ENCODE data around the gene BAZ2A. TPM values are rescaled to one million over a fixed set of nuclear protein-coding genes. Genes with fewer than 3 reads are reported as not detected.

Gene BAZ2A
- polyA plus RNA-seq, 2 of the 4 experiments (the other 2 are of a cell fraction) = 41.7 to 59.4 TPM

DNA sequence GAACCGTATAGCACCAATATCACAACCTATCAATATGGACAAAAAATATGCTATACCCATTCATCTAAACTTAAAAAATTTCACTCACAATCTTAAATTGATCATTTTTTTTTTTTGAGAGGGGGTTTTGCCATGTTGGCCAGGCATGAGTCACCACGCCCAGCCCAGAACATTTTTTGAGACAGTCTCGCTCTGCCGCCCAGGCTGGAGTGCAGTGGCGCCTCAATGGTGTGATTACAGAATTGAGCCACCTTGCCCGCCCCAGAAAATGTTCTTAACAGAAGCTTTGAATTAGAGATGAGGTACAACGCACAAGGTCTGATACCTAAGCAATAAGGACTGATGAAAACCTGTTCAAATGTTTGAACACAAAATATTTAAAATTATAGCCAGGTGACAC lies 31.4 kb upstream of the BAZ2A start:
- ATAC-seq = peak in 1 of 2 experiments; percentile 7; a peak in 2 of 6 replicates
- ChIA-PET POLR2A (interaction anchor here (0.5 kb wide), 1 partner anchor 23 kb away, joined by 3 read pairs; no protein-coding TSS in a partner anchor), CTCF (interaction anchor here (0.6 to 2.3 kb wide), 4 partner anchors 12 to 25 kb away, joined by 3 to 8 read pairs (median 4); no protein-coding TSS in a partner anchor)

GRCh38 chr12:56658921-56659320 lies 28.8 kb upstream of the BAZ2A start:
- H3K27ac ChIP-seq = no peak overlapping the region
- no peak for FAIRE-seq
- H3K9me3 ChIP-seq = no peaks in the 10 kb centered on the region
- 94% methylated on average over 1 of the region's 1 CpG for WGBS (ENCODE audit: missing lambda C conversion rate)
- POLR2A ChIA-PET = interaction anchor here (2.2 kb wide), 1 partner anchor 29 kb away, joined by 5 read pairs; the partner anchor contains the start of gene PTGES3
- no peak overlapping the region for H3K4me2 ChIP-seq
- TF ChIP-seq HES2 (IDR thresholded peaks at IDR 0.05) (no peak), ZC3H11A (IDR thresholded peaks at IDR 0.05) (no peak), USF2 (IDR thresholded peaks at IDR 0.05) (no peak), PHF8 (IDR thresholded peaks at IDR 0.05; ENCODE audit: borderline replicate concordance, low read depth) (no peak), KDM1A (IDR thresholded peaks at IDR 0.05; ENCODE audit: low read depth) (no peak), JUN (IDR thresholded peaks at IDR 0.05) (no peak), MAZ (IDR thresholded peaks at IDR 0.05; ENCODE audit: borderline replicate concordance, low read depth, low read length) (no peak), HOXB13 (CRISPR knock-in tag; IDR thresholded peaks at IDR 0.05; ENCODE audit: low read depth) (no peak), BHLHE40 (IDR thresholded peaks at IDR 0.05; ENCODE audit: low read depth, low read length) (no peak), CHD2 (IDR thresholded peaks at IDR 0.05; ENCODE audit: low read length, partially characterized antibody) (no peak), REST (IDR thresholded peaks at IDR 0.05) (no peak), SREBF2 (IDR thresholded peaks at IDR 0.05) (no peak), EHMT2 (IDR thresholded peaks at IDR 0.05; ENCODE audit: low read depth) (no peak), CHD4 (IDR thresholded peaks at IDR 0.05; ENCODE audit: borderline replicate concordance) (no peak), HOXB5 (CRISPR knock-in tag; IDR thresholded peaks at IDR 0.05) (no peak), MYC (IDR thresholded peaks at IDR 0.05; ENCODE audit: borderline replicate concordance, low read length) (no peak), EHF (CRISPR knock-in tag; IDR thresholded peaks at IDR 0.05) (no peak), EP300 (IDR thresholded peaks at IDR 0.05) (no peak)
- no peaks in the 10 kb centered on the region for H3K4me1 ChIP-seq
- CTCF ChIA-PET = interaction anchor here (0.8 to 1.0 kb wide), 2 partner anchors 9 to 22 kb away, joined by 3 read pairs; no protein-coding TSS in a partner anchor
- no peak for DNase-seq (ENCODE audit: low read depth in 1 of 2, low spot score in 1 of 2)
- H3K4me3 ChIP-seq = no peak overlapping the region
- 0 out of 6 replicates have a peak, but pooled peaks of 1 of the 2 experiments have one; percentile 4 for ATAC-seq

More for the DNA sequence above, 31.4 kb upstream of the BAZ2A start:
- TF ChIP-seq NFE2L2 (conservative IDR thresholded peaks at IDR 0.05; ENCODE audit: low read length) (no peak), RARB (CRISPR knock-in tag; IDR thresholded peaks at IDR 0.05) (peak; percentile 37; the same call in 1 of the 2 replicates), TFCP2L1 (CRISPR knock-in tag; IDR thresholded peaks at IDR 0.05) (no peak), NR3C1 (IDR thresholded peaks at IDR 0.05) (no peak), RFX5 (IDR thresholded peaks at IDR 0.05) (no peak), POLR2AphosphoS2 (conservative IDR thresholded peaks at IDR 0.05; ENCODE audit: low read length) (no peak), EHF (CRISPR knock-in tag; IDR thresholded peaks at IDR 0.05) (no peak), HOXB5 (CRISPR knock-in tag; IDR thresholded peaks at IDR 0.05) (no peak), JUNB (IDR thresholded peaks at IDR 0.05) (no peak), RCOR1 (IDR thresholded peaks at IDR 0.05; ENCODE audit: low read depth, low read length) (no peak), SMC3 (IDR thresholded peaks at IDR 0.05) (no peak), FOSL2 (IDR thresholded peaks at IDR 0.05) (no peak), FOSL2 (CRISPR knock-in tag; IDR thresholded peaks at IDR 0.05) (peak; percentile 24; the same call in 1 of the 2 replicates), TP53 (CRISPR knock-in tag; IDR thresholded peaks at IDR 0.05) (no peak), CEBPB (IDR thresholded peaks at IDR 0.05) (no peak)
- H3K27ac ChIP-seq = no peak overlapping the region
- 90% methylated on average over 7 of the region's 7 CpGs for WGBS (ENCODE audit: missing lambda C conversion rate)
- DNase-seq (ENCODE audit: low read depth in 1 of 2, low spot score in 1 of 2) (no peak), FAIRE-seq (no peak)
- no peak overlapping the region for H3K4me2 ChIP-seq
- H3K9me3 ChIP-seq = no peaks in the 10 kb centered on the region
- H3K4me3 ChIP-seq = no peak overlapping the region
- no peaks in the 10 kb centered on the region for H3K4me1 ChIP-seq

Measured in A549 (cell line).